Mammary epithelial cell (primary cell): Measurements from ENCODE around the gene ENO4.

Source experiments
- EZH2 ChIP-seq: IDR thresholded peaks from 2 replicates; pipeline ENCODE4 v1.6.1; 2012; ENCODE audit warnings: low read length, inconsistent platforms, borderline replicate concordance
- TF ChIP-seq, protein P1 (sequence below), 2 donors: IDR thresholded peaks in 1 of 2; conservative IDR thresholded peaks in 1 of 2; 2 replicates each; pipeline ENCODE4 v1.5.1; 2011 to 2012; ENCODE audit warnings: inconsistent platforms in 2 of 2, low read length in 2 of 2, mild to moderate bottlenecking in 2 of 2, control low read depth in 1 of 2, low read depth in 1 of 2; ENCODE audit not compliant: insufficient read depth in 1 of 2; ENCODE audit errors: extremely low read depth in 1 of 2

DNA sequence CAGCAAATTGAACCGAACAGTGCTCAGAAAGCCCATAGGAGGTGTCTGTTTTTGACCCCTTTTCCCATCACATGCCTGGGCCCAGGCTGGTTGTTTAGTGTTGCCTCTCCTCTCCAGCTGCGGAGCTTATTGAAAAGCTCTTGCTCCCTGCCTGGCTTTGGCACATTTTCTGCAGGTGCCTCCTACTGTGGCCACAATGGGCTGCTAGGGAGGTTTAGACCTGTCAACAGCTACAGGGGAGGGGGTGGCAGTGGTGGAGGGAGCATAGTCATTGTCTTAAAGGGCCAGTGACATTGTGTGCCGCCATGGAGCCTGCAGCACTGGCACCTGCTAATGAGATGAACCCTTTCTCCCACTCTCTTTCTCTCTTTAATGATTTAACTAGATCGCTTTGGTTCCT is 13.2 kb upstream of the ENO4 start:
- TF ChIP-seq, protein P1, sequence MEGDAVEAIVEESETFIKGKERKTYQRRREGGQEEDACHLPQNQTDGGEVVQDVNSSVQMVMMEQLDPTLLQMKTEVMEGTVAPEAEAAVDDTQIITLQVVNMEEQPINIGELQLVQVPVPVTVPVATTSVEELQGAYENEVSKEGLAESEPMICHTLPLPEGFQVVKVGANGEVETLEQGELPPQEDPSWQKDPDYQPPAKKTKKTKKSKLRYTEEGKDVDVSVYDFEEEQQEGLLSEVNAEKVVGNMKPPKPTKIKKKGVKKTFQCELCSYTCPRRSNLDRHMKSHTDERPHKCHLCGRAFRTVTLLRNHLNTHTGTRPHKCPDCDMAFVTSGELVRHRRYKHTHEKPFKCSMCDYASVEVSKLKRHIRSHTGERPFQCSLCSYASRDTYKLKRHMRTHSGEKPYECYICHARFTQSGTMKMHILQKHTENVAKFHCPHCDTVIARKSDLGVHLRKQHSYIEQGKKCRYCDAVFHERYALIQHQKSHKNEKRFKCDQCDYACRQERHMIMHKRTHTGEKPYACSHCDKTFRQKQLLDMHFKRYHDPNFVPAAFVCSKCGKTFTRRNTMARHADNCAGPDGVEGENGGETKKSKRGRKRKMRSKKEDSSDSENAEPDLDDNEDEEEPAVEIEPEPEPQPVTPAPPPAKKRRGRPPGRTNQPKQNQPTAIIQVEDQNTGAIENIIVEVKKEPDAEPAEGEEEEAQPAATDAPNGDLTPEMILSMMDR (conservative IDR thresholded peaks at IDR 0.05 in 1 of 2, IDR thresholded peaks at IDR 0.05 in 1 of 2; ENCODE audit: extremely low read depth in 1 of 2, insufficient read depth in 1 of 2, low read depth in 1 of 2, low read length in 2 of 2), result no peak
- no peak for TF ChIP-seq EZH2
